H9 (cell line): ENCODE results near the gene BCL11B. TPM values are rescaled to one million over a fixed set of nuclear protein-coding genes. Genes with fewer than 3 reads are reported as not detected.

Source experiments
- DNase-seq: peaks from one replicate; pipeline ENCODE4 v3.0.0-alpha.2; 2017
- H2AFZ ChIP-seq: one replicate; pipeline ENCODE4 v1.6.1; 2013; ENCODE audit warnings: mild to moderate bottlenecking, low read length, control low read depth, moderate library complexity
- H2AK5ac ChIP-seq: 2 replicates; pipeline ENCODE4 v1.6.1; 2013; ENCODE audit warnings: low read length, control low read depth, mixed read lengths; ENCODE audit not compliant: insufficient read length
- H2BK120ac ChIP-seq: one replicate; pipeline ENCODE4 v1.6.1; 2013; ENCODE audit warnings: low read depth, mild to moderate bottlenecking, low read length, control low read depth, inconsistent platforms; ENCODE audit not compliant: poor library complexity, severe bottlenecking
- H2BK12ac ChIP-seq: 2 replicates; pipeline ENCODE4 v1.6.1; 2013; ENCODE audit warnings: low read length, control low read depth, mixed read lengths, low read depth; ENCODE audit not compliant: insufficient read length
- H2BK15ac ChIP-seq: 2 replicates; pipeline ENCODE4 v1.6.1; 2013; ENCODE audit warnings: low read depth, low read length, control low read depth
- H2BK20ac ChIP-seq: one replicate; pipeline ENCODE4 v1.6.1; 2013; ENCODE audit warnings: low read depth, mild to moderate bottlenecking, low read length, control low read depth, inconsistent platforms; ENCODE audit not compliant: poor library complexity, severe bottlenecking
- H2BK5ac ChIP-seq: 2 replicates; pipeline ENCODE4 v1.6.1; 2013; ENCODE audit warnings: low read length, control low read depth, mixed read lengths; ENCODE audit not compliant: insufficient read length
- H3K14ac ChIP-seq: 2 replicates; pipeline ENCODE4 v1.6.1; 2013; ENCODE audit warnings: low read length, control low read depth; ENCODE audit not compliant: insufficient read depth
- H3K18ac ChIP-seq: 2 replicates; pipeline ENCODE4 v1.6.1; 2013; ENCODE audit warnings: low read depth, mild to moderate bottlenecking, mixed read lengths, low read length, control low read depth; ENCODE audit not compliant: insufficient read length
- H3K23ac ChIP-seq: 2 replicates; pipeline ENCODE4 v1.6.1; 2013; ENCODE audit warnings: low read length, control low read depth, mixed read lengths, low read depth; ENCODE audit not compliant: insufficient read length
- H3K23me2 ChIP-seq: 2 replicates; pipeline ENCODE4 v1.6.1; 2013; ENCODE audit warnings: low read depth, mild to moderate bottlenecking, mixed read lengths, low read length, control low read depth; ENCODE audit not compliant: insufficient read length, poor library complexity, severe bottlenecking
- H3K27ac ChIP-seq: 2 replicates; pipeline ENCODE4 v1.5.1; 2013; ENCODE audit warnings: low read length, control low read depth, mixed read lengths, low read depth; ENCODE audit not compliant: insufficient read length
- H3K27me3 ChIP-seq: 2 replicates; pipeline ENCODE4 v1.6.1; 2013; ENCODE audit warnings: low read length, control low read depth, inconsistent platforms; ENCODE audit not compliant: insufficient read depth
- H3K4ac ChIP-seq: 2 replicates; pipeline ENCODE4 v1.6.1; 2013; ENCODE audit warnings: low read depth, mild to moderate bottlenecking, control low read depth, inconsistent platforms, low read length, moderate library complexity
- H3K4me1 ChIP-seq: 2 replicates; pipeline ENCODE4 v1.6.1; 2013; ENCODE audit warnings: low read length, control low read depth, inconsistent platforms; ENCODE audit not compliant: insufficient read depth
- H3K4me2 ChIP-seq: 2 replicates; pipeline ENCODE4 v1.6.1; 2013; ENCODE audit warnings: low read length, control low read depth, mixed read lengths; ENCODE audit not compliant: insufficient read length, insufficient read depth
- H3K56ac ChIP-seq: 2 replicates; pipeline ENCODE4 v1.6.1; 2013; ENCODE audit warnings: low read depth, mild to moderate bottlenecking, mixed read lengths, low read length, control low read depth; ENCODE audit not compliant: insufficient read length
- H3K79me1 ChIP-seq: 2 replicates; pipeline ENCODE4 v1.6.1; 2013; ENCODE audit warnings: low read depth, mild to moderate bottlenecking, moderate library complexity, low read length, control low read depth, inconsistent platforms; ENCODE audit not compliant: insufficient read depth, poor library complexity, severe bottlenecking
- H3K79me2 ChIP-seq: 2 replicates; pipeline ENCODE4 v1.6.1; 2013; ENCODE audit warnings: low read length, control low read depth, inconsistent platforms; ENCODE audit not compliant: insufficient read depth
- H3K9ac ChIP-seq: 2 replicates; pipeline ENCODE4 v1.6.1; 2013; ENCODE audit warnings: low read length, control low read depth, mixed read lengths; ENCODE audit not compliant: insufficient read length; ENCODE audit errors: extremely low read depth
- H3K9me3 ChIP-seq: one replicate; pipeline ENCODE4 v1.6.1; 2013; ENCODE audit warnings: low read depth, low read length, inconsistent platforms; ENCODE audit not compliant: control insufficient read depth
- H3T11ph ChIP-seq: one replicate; pipeline ENCODE4 v1.6.1; 2013; ENCODE audit warnings: mild to moderate bottlenecking, low read length, control low read depth, inconsistent platforms
- H4K20me1 ChIP-seq: one replicate; pipeline ENCODE4 v1.6.1; 2013; ENCODE audit not compliant: control insufficient read depth, insufficient read length, insufficient read depth
- H4K5ac ChIP-seq: 2 replicates; pipeline ENCODE4 v1.6.1; 2013; ENCODE audit warnings: low read depth, mild to moderate bottlenecking, mixed read lengths, low read length, control low read depth; ENCODE audit not compliant: insufficient read length
- H4K8ac ChIP-seq: replicated peaks from 2 replicates; pipeline ENCODE4 v1.6.1; 2013; ENCODE audit warnings: low read length, control low read depth, mixed read lengths, low read depth; ENCODE audit not compliant: insufficient read length
- H4K91ac ChIP-seq: 2 replicates; pipeline ENCODE4 v1.6.1; 2013; ENCODE audit warnings: low read depth, mild to moderate bottlenecking, moderate library complexity, mixed read lengths, low read length, control low read depth; ENCODE audit not compliant: insufficient read length
- H3K27ac Mint-ChIP-seq, 3 experiments: 2 replicates in 2 of 3; 3 replicates in 1 of 3; pipeline ENCODE4 v1.8.0; 2020 to 2021; ENCODE audit warnings: mixed read lengths in 3 of 3, mild to moderate bottlenecking in 1 of 3, moderate library complexity in 1 of 3
- H3K27me3 Mint-ChIP-seq: 2 replicates; pipeline ENCODE4 v1.8.0; 2021; ENCODE audit warnings: low read depth, mild to moderate bottlenecking, moderate library complexity, mixed read lengths
- H3K36me3 Mint-ChIP-seq, 3 experiments: 2 replicates in 2 of 3; 3 replicates in 1 of 3; pipeline ENCODE4 v1.8.0; 2020 to 2021; ENCODE audit warnings: low read depth in 3 of 3, mixed read lengths in 3 of 3; ENCODE audit not compliant: insufficient read depth in 1 of 3
- H3K4me1 Mint-ChIP-seq, 2 experiments: 2 replicates each; pipeline ENCODE4 v1.8.0; 2020; ENCODE audit warnings: mixed read lengths in 2 of 2
- H3K4me3 Mint-ChIP-seq, 2 experiments: 2 replicates in 1 of 2; 3 replicates in 1 of 2; pipeline ENCODE4 v1.8.0; 2020 to 2021; ENCODE audit warnings: mild to moderate bottlenecking in 2 of 2, mixed read lengths in 2 of 2, moderate library complexity in 1 of 2
- H3K9me3 Mint-ChIP-seq, 2 experiments: 2 replicates in 1 of 2; 3 replicates in 1 of 2; pipeline ENCODE4 v1.8.0; 2020; ENCODE audit warnings: mild to moderate bottlenecking in 2 of 2, mixed read lengths in 2 of 2, moderate library complexity in 1 of 2
- WGBS: extraction: QIAGEN DNeasy Blood & Tissue Kit; methylation state at CpG from one replicate; pipeline ENCODE4 v1.1.7; 2013; ENCODE audit warnings: missing lambda C conversion rate, low lambda C conversion rate, mixed read lengths; ENCODE audit not compliant: insufficient read length; ENCODE audit errors: extremely low coverage; 5-methylcytosine and 5-hydroxymethylcytosine counted together
- total RNA-seq: library from RNA; stranded (reverse); gene quantifications from 2 replicates; pipeline ENCODE4 v1.2.1, GENCODE V29; 2021
- TF ChIP-seq, protein P1 (sequence below): fragments of 200-600 bp; sonication (generic); conservative IDR thresholded peaks from 3 replicates; pipeline ENCODE4 v1.8.0; 2021; ENCODE audit warnings: antibody characterized with exemption, mild to moderate bottlenecking

Gene BCL11B
- total RNA-seq, 1 experiment from 2014 or later: 4.9 TPM

DNA sequence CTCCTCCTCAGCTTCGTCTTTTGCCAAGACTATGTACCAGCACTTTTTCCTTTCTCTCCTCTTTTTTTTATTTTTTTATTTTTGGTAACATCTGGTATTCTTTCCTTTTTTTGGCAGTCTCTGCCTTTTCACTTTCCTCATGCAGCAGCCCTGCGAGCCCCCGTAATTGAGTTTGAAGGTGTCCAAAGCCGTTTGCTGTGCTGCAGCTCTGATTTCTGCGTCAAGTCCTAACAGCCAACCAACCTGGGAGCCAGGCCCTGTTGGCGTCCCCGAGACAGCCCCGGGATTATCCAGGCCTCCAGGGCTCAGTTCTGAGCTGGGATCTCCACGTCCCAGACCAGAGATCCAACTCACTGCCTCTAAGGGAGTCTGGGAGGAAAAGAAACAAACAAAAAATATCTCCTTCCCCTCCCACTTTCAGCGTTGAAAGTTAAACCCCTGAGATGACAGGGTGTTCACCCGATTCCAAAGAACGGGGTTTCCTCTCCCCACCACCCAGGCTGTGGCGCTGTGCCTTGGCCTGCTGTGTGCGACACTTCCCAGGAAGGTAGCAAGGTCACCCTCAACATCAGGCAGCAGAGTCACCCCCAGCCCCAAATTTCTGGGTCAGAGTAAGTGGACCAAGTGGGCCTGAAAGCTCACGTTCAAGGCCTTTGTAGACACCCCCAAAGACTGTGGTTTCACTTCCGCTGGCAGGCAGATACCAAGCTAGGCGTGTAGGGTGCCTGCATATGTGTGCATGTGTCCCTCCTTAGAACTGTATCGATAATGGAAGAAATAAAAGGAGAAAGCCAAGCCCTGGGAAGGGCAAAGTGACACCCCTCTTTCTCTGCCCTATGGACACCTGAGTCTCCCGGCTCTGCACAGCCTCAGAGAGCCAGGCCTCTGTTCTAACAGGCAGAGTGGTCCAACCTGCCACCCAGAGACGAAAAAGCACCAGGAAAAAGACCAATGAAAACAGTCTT lies 11.1 kb downstream of the BCL11B start:
- Mint-ChIP-seq H3K27me3 (no peaks in the 10 kb centered on the region), H3K4me1 (peaks cover 78% of the 10 kb centered on the region in 2 experiments), H3K36me3 (peaks cover 0 to 9% (median 1%) of the 10 kb centered on the region in 3 experiments; a peak in 2 of 7 replicates), H3K9me3 (no peaks in the 10 kb centered on the region), H3K27ac (peak overlapping the region in 2 of 3 experiments; percentile 73 to 74; a peak in 3 of 7 replicates), H3K4me3 (peak overlapping the region in 1 of 2 experiments; percentile 22; a peak in 2 of 5 replicates)
- Histone ChIP-seq H3K18ac (no peak overlapping the region), H3K27me3 (no peaks in the 10 kb centered on the region), H3K14ac (no peak overlapping the region), H2BK120ac (no peak overlapping the region), H3K4ac (no peak overlapping the region), H2BK5ac (no peak overlapping the region), H3T11ph (no peak overlapping the region), H3K27ac (no peak overlapping the region), H4K91ac (no peak overlapping the region), H3K9me3 (no peaks in the 10 kb centered on the region), H3K9ac (no peak overlapping the region), H2AFZ (no peak overlapping the region), H2BK20ac (no peak overlapping the region), H2AK5ac (no peak overlapping the region), H3K23me2 (no peaks in the 10 kb centered on the region), H3K4me1 (peaks cover 20% of the 10 kb centered on the region), H4K20me1 (peaks cover 5% of the 10 kb centered on the region), H3K79me1 (no peaks in the 10 kb centered on the region), H2BK12ac (no peak overlapping the region), H2BK15ac (no peak overlapping the region), H3K79me2 (peaks cover 2% of the 10 kb centered on the region; the same call in 1 of the 2 replicates), H4K8ac (no peak overlapping the region), H3K56ac (no peak overlapping the region), H4K5ac (no peak overlapping the region), H3K4me2 (no peak overlapping the region), H3K23ac (no peak overlapping the region)
- DNase-seq: no peak
- no CpG with 5 or more reads among the region's 20 CpGs for WGBS
- TF ChIP-seq, protein P1, sequence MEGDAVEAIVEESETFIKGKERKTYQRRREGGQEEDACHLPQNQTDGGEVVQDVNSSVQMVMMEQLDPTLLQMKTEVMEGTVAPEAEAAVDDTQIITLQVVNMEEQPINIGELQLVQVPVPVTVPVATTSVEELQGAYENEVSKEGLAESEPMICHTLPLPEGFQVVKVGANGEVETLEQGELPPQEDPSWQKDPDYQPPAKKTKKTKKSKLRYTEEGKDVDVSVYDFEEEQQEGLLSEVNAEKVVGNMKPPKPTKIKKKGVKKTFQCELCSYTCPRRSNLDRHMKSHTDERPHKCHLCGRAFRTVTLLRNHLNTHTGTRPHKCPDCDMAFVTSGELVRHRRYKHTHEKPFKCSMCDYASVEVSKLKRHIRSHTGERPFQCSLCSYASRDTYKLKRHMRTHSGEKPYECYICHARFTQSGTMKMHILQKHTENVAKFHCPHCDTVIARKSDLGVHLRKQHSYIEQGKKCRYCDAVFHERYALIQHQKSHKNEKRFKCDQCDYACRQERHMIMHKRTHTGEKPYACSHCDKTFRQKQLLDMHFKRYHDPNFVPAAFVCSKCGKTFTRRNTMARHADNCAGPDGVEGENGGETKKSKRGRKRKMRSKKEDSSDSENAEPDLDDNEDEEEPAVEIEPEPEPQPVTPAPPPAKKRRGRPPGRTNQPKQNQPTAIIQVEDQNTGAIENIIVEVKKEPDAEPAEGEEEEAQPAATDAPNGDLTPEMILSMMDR: no peak
